ENCODE results near the gene DNASE1L1.

The DNASE1L1 gene

DNA sequence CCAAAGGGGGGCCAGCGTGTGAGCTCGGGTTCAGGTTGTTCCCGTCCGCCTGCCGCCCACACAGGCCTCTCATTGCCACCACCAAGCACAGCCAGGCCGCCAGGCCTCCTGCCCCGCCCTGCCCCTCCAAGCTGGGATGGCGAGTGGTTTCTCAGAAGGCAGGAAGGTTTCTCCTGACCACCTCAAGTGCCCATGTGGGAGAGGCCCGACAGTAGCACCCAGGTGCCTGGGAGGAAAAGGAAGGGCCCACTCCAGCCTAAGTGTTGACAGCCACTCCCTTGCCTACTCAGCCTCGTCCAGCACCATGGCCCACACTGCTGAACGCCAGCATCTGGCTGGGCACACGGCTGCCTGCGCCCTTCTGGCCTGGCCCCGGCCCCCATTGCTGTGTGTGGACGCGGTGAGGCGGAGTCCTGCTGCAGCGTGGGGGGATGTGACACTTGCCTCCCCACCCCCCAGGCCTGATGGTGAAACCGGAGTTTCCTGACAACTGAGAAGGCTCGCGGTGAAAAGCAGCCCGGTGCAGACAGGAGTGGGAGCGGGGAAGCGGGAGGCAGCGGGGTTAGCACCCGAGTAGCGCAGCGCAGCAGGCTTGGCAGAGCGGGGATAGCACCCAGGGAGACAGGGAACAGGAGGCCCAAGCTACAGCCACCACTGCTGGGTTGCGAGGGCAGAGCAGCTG lies 53.8 kb downstream of the DNASE1L1 start:
- TF ChIP-seq, protein P1, sequence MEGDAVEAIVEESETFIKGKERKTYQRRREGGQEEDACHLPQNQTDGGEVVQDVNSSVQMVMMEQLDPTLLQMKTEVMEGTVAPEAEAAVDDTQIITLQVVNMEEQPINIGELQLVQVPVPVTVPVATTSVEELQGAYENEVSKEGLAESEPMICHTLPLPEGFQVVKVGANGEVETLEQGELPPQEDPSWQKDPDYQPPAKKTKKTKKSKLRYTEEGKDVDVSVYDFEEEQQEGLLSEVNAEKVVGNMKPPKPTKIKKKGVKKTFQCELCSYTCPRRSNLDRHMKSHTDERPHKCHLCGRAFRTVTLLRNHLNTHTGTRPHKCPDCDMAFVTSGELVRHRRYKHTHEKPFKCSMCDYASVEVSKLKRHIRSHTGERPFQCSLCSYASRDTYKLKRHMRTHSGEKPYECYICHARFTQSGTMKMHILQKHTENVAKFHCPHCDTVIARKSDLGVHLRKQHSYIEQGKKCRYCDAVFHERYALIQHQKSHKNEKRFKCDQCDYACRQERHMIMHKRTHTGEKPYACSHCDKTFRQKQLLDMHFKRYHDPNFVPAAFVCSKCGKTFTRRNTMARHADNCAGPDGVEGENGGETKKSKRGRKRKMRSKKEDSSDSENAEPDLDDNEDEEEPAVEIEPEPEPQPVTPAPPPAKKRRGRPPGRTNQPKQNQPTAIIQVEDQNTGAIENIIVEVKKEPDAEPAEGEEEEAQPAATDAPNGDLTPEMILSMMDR (IDR thresholded peaks at IDR 0.05; ENCODE audit: control insufficient read depth, insufficient read depth, low read depth, low read length, missing control alignments), result no peak

DNA sequence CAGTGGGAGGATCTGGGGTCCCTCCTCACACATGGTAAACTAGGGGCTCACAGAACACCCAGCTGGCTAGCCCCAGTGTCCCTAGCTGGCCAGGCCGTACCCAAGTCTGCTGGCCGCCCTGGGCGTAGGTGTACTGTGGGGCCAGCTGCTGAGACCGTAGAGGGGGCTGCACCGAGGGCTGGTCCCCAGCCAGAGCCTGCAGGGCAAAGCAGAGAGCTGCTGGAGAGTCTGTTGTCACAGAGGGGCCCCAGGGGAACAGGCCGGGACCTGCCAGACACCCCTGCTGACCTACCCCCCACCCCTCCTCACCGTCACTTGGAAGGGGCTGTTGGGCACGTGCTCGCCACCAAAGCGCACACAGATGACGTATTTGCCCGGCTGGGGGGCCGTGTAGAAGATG lies 54.5 kb downstream of the DNASE1L1 start:
- TF ChIP-seq, protein P1 (IDR thresholded peaks at IDR 0.05; ENCODE audit: control insufficient read depth, insufficient read depth, low read depth, low read length, missing control alignments), result no peak
- H3K4me3 ChIP-seq (ENCODE audit: control insufficient read depth, low read depth, low read length), result no peak overlapping the region
- DNase-seq (ENCODE audit: low read depth), result no peak

More for the DNA sequence above, 53.8 kb downstream of the DNASE1L1 start:
- no peak overlapping the region for H3K4me3 ChIP-seq (ENCODE audit: control insufficient read depth, low read depth, low read length)
- no peak for DNase-seq (ENCODE audit: low read depth)

DNA sequence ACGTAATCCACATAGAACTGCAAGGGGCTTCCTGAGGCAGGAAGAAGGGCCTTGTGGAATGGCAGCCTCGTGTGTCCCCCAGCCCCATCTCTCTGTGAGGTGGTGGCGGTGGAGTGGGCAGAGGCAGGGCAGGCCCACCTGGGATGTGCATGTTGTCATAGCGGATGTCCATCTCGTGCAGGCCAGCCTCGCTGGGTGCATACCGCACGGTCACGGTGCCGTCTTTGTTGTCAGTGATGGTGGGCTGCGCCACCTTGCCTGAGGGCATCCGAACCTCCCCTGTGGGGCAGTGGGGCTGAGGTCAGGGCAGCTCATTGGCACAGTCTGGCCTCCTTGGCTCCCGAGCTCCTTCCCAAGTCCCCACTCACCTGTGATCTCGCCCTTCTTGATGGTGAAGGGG lies 55.0 kb downstream of the DNASE1L1 start:
- no peak overlapping the region for H3K4me3 ChIP-seq (ENCODE audit: control insufficient read depth, low read depth, low read length)
- TF ChIP-seq, protein P1 (IDR thresholded peaks at IDR 0.05; ENCODE audit: control insufficient read depth, insufficient read depth, low read depth, low read length, missing control alignments), result no peak
- no peak for DNase-seq (ENCODE audit: low read depth)

DNA sequence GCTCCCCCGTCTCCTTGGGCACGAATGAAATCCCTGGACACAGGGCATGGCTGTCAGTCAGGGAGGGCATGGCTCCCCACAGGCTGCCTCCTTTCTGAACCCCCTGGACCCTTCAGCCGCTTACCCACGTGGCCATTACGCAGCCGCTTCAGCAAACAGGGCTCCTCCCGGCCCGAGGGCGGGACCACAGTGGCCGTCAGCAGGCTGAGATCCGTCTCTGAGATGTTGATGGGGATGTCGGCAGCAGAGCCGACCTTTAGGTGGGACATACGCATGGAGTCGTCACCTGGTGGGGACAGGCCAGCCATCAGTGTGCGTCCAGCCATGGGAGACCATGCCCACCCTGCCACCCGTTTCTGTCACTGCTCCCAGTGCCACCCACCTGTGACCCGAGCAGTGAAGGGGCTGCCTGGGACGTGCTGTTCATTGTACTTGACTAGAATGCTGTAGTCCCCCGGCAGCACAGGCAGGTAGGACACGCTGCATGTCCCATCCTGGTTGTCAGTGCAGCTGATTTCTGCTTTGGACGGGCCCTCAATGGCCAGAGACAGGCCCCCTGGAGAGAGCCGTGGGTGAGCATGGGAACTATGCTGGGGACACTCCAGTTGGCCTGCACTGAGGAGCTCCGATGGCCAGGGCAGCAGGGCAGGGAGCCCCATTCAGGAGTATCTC lies 55.7 kb downstream of the DNASE1L1 start:
- TF ChIP-seq, protein P1 (IDR thresholded peaks at IDR 0.05; ENCODE audit: control insufficient read depth, insufficient read depth, low read depth, low read length, missing control alignments), result no peak
- no peak overlapping the region for H3K4me3 ChIP-seq (ENCODE audit: control insufficient read depth, low read depth, low read length)
- no peak for DNase-seq (ENCODE audit: low read depth)

DNA sequence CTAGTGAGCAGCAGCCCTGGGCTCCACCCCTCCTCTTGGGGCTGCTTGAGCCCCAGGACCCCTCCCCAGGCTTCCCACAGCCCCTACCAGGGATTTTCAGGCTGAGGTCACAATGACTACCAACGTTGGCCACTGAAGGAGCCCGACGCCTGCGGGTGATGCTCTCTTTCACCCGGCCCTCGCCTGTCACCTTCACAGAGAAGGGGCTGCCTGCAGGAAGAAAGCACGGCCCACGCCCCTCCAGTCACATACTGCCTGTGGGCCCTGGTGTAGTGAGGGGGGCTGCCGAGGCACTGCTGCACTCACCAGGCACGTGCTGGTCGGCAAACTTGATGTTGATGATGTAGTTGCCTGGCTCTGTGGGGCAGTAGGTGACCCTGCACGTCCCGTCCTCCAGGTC lies 56.6 kb downstream of the DNASE1L1 start:
- TF ChIP-seq, protein P1 (IDR thresholded peaks at IDR 0.05; ENCODE audit: control insufficient read depth, insufficient read depth, low read depth, low read length, missing control alignments), result no peak
- no peak for DNase-seq (ENCODE audit: low read depth)
- no peak overlapping the region for H3K4me3 ChIP-seq (ENCODE audit: control insufficient read depth, low read depth, low read length)

DNA sequence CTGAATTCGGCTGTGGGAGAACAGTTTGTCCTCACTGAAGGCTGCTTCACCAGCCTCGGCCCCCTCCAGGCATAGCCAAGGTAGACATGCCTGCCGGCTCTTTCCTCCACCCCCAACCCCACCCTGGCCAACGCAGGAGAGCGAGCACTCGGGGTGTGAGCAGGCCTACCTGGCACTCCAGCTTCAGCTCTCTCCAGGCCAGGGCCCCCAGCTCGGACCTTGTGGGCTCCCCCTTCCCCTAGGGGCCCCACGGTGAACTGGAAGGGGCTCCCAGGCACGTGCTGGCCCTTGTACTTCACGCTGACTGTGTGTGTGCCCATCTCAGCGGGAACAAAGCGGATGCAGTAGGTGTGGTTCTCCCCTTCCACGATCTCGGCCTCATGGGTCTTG lies 57.0 kb downstream of the DNASE1L1 start:
- no peak for DNase-seq (ENCODE audit: low read depth)
- TF ChIP-seq, protein P1 (IDR thresholded peaks at IDR 0.05; ENCODE audit: control insufficient read depth, insufficient read depth, low read depth, low read length, missing control alignments), result no peak

More for the DNA sequence above, 57.0 kb downstream of the DNASE1L1 start:
- H3K4me3 ChIP-seq (ENCODE audit: control insufficient read depth, low read depth, low read length), result no peak overlapping the region
